Lower leg skin (tissue), 4 donors: ENCODE results near the gene VAMP8. TPM values are rescaled to one million over a fixed set of nuclear protein-coding genes. Genes with fewer than 3 reads are reported as not detected.

Source experiments
- DNase-seq, 2 donors: peaks; one replicate each; pipeline ENCODE4 v3.0.0-alpha.2; 2019; ENCODE audit warnings: low spot score in 2 of 2
- H3K4me3 ChIP-seq: fragments of 200-600 bp; sonication (generic); 2 replicates; pipeline ENCODE4 v1.5.1; 2017; ENCODE audit warnings: mild to moderate bottlenecking, low read depth; ENCODE audit not compliant: poor library complexity, severe bottlenecking
- POLR2A ChIP-seq, 2 donors: fragments of 450-650 bp; IDR thresholded peaks; one replicate each; pipeline ENCODE4 v1.6.1; 2016 to 2017; ENCODE audit warnings: antibody characterized with exemption in 2 of 2, mild to moderate bottlenecking in 1 of 2, moderate library complexity in 1 of 2
- WGBS, 2 donors: methylation state at CpG; one replicate each; pipeline ENCODE4 v1.1.5; 2018; 5-methylcytosine and 5-hydroxymethylcytosine counted together
- intact Hi-C: fragments of 100-400 bp; cut with DNase I; formaldehyde crosslinking; loops from one replicate; pipeline ENCODE4 v1.15.0; 2023; ENCODE audit warnings: low total_unique reads
- total RNA-seq, 4 donors: library from RNA; depleted of rRNA; stranded (reverse); fragments of >200 nt; gene quantifications; one replicate each; pipeline ENCODE4 v1.1.0, GENCODE V29; 2016
- TF ChIP-seq, protein P1 (sequence below), 3 donors: fragments of 450-650 bp; IDR thresholded peaks; one replicate each; pipeline ENCODE4 v1.5.1; 2016; ENCODE audit warnings: antibody characterized with exemption in 3 of 3, mild to moderate bottlenecking in 3 of 3, moderate library complexity in 2 of 3

VAMP8 gene
- total RNA-seq, 4 donors from 2014 or later: 88.3 to 207 (median 113) TPM

DNA sequence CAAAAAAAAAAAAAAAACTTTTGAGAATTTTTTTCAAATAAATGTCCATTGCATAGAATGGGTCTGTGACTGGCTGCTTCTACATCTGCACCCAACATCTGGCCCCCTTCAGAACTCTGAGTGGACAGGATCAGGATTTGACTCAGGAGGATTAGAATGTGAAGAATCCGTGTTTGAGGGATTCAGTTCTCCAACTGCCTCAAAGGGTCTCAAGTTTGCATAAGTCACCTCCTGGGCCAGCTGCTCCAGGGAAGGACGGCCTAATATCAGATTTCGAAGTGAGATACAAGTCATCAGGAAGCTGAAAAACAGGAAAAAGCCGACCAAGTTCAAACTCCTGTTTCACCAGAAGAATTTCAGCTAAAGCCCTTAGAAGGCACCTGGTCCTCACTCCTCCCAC is 27.6 kb upstream of the VAMP8 start:
- DNase-seq: peak in 1 of 2 donors; percentile 58
- WGBS, 2 donors: 56 to 68% methylated on average over 4 of the region's 4 CpGs
- H3K4me3 ChIP-seq: no peak overlapping the region
- intact Hi-C loops: no loop called here
- TF ChIP-seq, protein P1, sequence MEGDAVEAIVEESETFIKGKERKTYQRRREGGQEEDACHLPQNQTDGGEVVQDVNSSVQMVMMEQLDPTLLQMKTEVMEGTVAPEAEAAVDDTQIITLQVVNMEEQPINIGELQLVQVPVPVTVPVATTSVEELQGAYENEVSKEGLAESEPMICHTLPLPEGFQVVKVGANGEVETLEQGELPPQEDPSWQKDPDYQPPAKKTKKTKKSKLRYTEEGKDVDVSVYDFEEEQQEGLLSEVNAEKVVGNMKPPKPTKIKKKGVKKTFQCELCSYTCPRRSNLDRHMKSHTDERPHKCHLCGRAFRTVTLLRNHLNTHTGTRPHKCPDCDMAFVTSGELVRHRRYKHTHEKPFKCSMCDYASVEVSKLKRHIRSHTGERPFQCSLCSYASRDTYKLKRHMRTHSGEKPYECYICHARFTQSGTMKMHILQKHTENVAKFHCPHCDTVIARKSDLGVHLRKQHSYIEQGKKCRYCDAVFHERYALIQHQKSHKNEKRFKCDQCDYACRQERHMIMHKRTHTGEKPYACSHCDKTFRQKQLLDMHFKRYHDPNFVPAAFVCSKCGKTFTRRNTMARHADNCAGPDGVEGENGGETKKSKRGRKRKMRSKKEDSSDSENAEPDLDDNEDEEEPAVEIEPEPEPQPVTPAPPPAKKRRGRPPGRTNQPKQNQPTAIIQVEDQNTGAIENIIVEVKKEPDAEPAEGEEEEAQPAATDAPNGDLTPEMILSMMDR (IDR thresholded peaks at IDR 0.05): no peak
- no peak for TF ChIP-seq POLR2A (IDR thresholded peaks at IDR 0.05)

DNA sequence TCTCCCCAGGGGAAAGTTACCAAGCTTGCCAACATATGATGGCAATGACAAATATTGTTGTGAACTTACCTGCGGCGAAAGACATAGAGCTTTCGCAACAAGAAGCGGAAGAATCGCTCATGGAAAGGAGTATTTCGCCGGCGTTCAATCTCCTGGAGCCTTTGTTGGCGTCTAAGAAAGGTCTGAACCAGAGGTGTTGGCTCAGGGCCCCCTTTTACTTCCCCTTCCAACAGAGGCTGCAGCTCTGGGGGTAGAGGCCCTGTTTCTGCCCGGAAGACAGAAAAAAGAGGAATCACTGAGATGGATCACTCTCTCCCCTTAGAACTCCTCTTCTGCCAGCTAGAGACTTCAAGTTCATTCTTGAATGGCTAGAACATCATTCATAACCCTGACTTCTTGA is 26.9 kb upstream of the VAMP8 start:
- peak in 1 of 2 donors; percentile 73 for DNase-seq
- intact Hi-C loops: no loop called here
- TF ChIP-seq, protein P1 (IDR thresholded peaks at IDR 0.05): no peak
- TF ChIP-seq POLR2A (IDR thresholded peaks at IDR 0.05): no peak
- 77 to 82% methylated on average over 10 of the region's 10 CpGs for WGBS, 2 donors
- no peak overlapping the region for H3K4me3 ChIP-seq

DNA sequence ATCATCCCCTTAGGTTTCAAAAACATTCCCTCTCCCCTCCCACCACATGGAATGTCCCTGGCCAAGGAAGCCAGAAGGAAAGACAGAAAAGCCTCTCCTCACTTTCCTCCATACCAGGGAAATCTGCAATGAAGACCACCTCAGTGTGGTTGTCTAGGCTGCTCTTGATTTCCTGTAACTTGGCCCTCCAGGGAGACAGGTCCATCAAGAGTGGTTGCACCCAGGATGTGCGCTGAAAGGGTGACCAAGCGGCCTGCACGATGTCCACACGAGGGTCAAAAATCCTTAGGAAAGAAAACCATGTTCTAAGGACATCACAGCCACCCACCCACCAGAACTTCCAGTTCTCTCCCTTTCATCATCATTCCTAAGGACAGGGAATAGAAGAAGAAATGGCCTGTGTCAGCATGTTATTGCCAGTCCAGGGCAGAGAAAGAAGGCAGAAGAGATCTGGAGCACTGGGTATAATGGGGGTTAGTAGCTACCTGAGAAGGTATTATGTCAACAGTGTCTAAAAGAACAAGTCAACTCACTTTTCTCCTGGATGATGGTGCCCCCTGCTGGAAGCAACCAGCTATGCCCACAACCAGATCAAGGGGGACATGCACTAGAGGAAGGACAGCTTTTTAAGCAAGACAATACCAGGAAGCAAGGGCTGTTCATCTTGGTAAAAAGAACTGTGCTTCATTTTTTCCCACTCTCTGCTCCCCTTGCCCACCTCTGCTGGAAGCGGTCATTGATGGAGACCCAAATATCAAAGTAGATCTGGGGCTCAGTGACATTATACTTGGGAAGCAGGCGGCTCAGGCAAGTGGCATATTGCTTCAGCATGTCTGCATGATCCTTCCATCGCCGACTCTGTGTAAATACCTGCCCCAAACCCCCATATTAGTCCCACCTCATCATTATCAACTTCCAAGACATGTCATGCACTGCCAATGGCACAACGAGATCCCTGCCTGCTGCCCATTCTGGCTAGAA is 25.4 kb upstream of the VAMP8 start:
- no peak overlapping the region for H3K4me3 ChIP-seq
- DNase-seq: peak; percentile 86 to 97
- intact Hi-C loops: loop anchor here (2.0 kb wide), 1 partner anchor 131 kb away; no protein-coding TSS in a partner anchor
- 68 to 76% methylated on average over 9 of the region's 9 CpGs for whole genome bisulfite sequencing, 2 donors
- TF ChIP-seq POLR2A (IDR thresholded peaks at IDR 0.05): no peak
- TF ChIP-seq, protein P1 (IDR thresholded peaks at IDR 0.05): peak in 1 of 3 donors; percentile 86

DNA sequence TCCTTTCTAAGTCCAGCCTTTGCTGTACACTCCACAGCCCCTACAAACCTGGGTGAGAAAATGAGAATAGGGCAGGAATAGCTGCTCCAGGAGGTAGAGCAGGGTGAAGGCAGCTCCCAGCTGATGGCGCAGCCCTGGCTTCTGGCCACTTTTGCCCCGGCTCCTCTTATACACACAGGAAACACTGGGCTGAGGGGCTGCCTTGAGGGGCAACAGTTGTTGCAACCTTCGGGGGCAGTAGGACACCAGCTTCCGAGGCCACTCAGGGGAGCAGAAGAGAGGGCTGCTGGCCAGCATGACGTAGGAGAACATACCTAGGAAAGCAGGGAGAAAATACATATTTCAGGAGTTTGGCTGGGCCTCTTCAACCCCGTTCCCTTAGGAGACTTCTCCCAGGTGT is 24.2 kb upstream of the VAMP8 start:
- 82 to 86% methylated on average over 6 of the region's 6 CpGs for WGBS, 2 donors
- H3K4me3 ChIP-seq: no peak overlapping the region
- TF ChIP-seq POLR2A (IDR thresholded peaks at IDR 0.05): no peak
- TF ChIP-seq, protein P1 (IDR thresholded peaks at IDR 0.05): no peak
- intact Hi-C loops: loop anchor here (2.0 kb wide), 1 partner anchor 132 kb away; no protein-coding TSS in a partner anchor
- peak in 1 of 2 donors; percentile 80 for DNase-seq

DNA sequence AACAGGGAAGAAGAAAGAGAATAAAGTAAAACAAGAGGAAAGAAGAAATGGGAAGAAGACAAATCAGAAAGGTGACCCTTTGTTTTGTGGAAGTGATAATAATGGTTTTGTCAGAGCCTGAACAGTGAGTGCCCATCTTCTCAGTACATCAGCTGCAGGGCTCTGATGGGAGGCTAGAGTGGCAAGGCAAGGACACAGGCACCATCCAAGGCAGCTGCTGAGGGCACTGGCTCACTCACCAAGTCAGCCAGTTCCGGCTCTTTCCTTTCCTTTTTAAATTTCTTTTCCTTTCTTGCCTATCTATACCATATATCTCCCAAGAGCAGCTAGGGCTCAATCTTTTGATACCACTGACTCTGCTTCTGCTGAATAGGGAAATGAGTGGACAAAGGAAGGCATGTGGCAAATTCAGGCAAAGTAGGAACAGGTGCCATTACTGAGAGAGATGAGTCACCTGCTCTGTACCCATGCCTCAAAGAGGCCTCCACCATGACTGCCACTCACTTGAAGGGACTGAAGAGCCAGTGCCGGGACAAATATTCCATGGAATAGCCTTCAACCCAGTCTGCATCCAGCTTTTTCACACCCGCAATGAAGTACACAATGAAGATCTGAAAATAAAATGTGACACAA is 22.3 kb upstream of the VAMP8 start:
- no peak for TF ChIP-seq POLR2A (IDR thresholded peaks at IDR 0.05)
- TF ChIP-seq, protein P1 (IDR thresholded peaks at IDR 0.05): no peak
- intact Hi-C loops: no loop called here
- H3K4me3 ChIP-seq: no peak overlapping the region
- DNase-seq: peak in 1 of 2 donors; percentile 66
- 85 to 90% methylated on average over 3 of the region's 3 CpGs for WGBS, 2 donors
